Activated CD4-positive, CD25-positive, alpha-beta regulatory T cell treated with anti-CD3 and anti-CD28 coated beads, Interleukin-2, amount 50 U/mL, for 24 hours (primary cell): ENCODE measurements around the gene TPP2.

Experiments used
- ATAC-seq, 2 donors: fragments of 150-1000 bp; cut with Tn5 transposase; one replicate each; pipeline ENCODE4 v1.10.0; 2021; ENCODE audit warnings: mild to moderate bottlenecking in 1 of 2, moderate library complexity in 1 of 2

TPP2 gene

GRCh38 chr13:102696465-102696864 is 99.7 kb downstream of the TPP2 start:
- ATAC-seq, result no peak

GRCh38 chr13:102697264-102697663 is 100.5 kb downstream of the TPP2 start:
- ATAC-seq, result no peak

GRCh38 chr13:102697929-102698648 is 101.3 kb downstream of the TPP2 start:
- no peak for ATAC-seq

- ATAC-seq, result no peak
Measured at GRCh38 chr13:102698649-102698980, 101.8 kb downstream of the TPP2 start.

- ATAC-seq, result no peak
Measured at GRCh38 chr13:102699504-102699903, 102.7 kb downstream of the TPP2 start.

GRCh38 chr13:102700088-102701031 is 103.6 kb downstream of the TPP2 start:
- ATAC-seq, result no peak

GRCh38 chr13:102701331-102701730 is 104.5 kb downstream of the TPP2 start:
- no peak for ATAC-seq

- ATAC-seq, result no peak
Measured at GRCh38 chr13:102702965-102703725, 106.4 kb downstream of the TPP2 start.

- no peak for ATAC-seq
Measured at GRCh38 chr13:102703726-102704035, 106.9 kb downstream of the TPP2 start.

- no peak for ATAC-seq
Measured at GRCh38 chr13:102704238-102705058, 107.7 kb downstream of the TPP2 start.

GRCh38 chr13:102707467-102707866 is 110.7 kb downstream of the TPP2 start:
- ATAC-seq, result no peak

- no peak for ATAC-seq
Measured at GRCh38 chr13:102708211-102708610, 111.4 kb downstream of the TPP2 start.

- ATAC-seq, result no peak
Measured at GRCh38 chr13:102708991-102709390, 112.2 kb downstream of the TPP2 start.

GRCh38 chr13:102709536-102709935 is 112.8 kb downstream of the TPP2 start:
- no peak for ATAC-seq

GRCh38 chr13:102710261-102710679 is 113.5 kb downstream of the TPP2 start:
- ATAC-seq, result no peak

- no peak for ATAC-seq
Measured at GRCh38 chr13:102715447-102715846, 118.7 kb downstream of the TPP2 start.

- no peak for ATAC-seq
Measured at GRCh38 chr13:102718746-102719145, 122.0 kb downstream of the TPP2 start.

GRCh38 chr13:102721800-102722231 is 125.0 kb downstream of the TPP2 start:
- no peak for ATAC-seq

GRCh38 chr13:102724923-102725322 is 128.1 kb downstream of the TPP2 start:
- no peak for ATAC-seq

- no peak for ATAC-seq
Measured at GRCh38 chr13:102726430-102726829, 129.6 kb downstream of the TPP2 start.
